Measurements from ENCODE around the gene PTPRN2.
"Not testable (repeated sequence)": the region's sequence is repeated elsewhere in the genome, so short reads cannot be mapped to it uniquely, and the experiment has no call there.

PTPRN2 gene

DNA sequence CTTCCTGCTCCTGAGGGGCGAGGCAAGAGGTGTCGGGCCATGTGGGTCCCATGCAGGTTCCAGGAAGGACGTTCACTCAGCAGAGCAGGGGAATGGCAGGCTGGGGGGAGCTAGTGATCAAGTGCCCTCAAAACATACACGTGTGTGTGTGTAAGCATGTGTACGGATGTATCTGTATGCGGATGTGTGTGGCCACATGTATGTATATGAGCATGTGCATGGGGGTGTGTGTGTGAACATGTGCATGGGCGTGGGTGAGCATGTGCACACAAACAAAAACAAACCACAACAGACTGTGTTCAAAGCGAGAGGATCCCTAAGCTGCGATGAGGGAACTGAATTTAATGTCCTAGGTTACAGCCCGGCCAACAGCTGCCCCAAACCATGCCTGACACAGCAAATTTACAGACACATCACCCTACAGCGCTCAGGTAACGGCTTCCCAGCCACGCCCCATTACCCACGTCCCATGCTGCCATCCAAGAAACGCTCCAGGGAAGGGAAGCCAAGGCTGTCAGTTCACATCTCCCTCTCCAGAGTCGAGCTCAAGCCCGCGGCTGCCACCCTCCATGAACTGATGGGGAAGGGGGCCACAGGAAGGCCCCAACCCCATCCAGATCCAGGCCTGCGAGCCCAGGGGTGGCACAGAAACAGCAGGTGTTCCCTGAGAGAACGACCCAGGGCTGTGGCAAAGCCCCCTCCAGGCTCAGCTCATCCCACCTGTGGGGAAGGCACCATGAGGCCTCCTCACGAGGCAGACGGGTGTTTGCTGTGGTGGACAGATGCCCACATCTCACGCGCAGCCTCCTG lies 56.6 kb downstream of the PTPRN2 start:
- no peak for FAIRE-seq

DNA sequence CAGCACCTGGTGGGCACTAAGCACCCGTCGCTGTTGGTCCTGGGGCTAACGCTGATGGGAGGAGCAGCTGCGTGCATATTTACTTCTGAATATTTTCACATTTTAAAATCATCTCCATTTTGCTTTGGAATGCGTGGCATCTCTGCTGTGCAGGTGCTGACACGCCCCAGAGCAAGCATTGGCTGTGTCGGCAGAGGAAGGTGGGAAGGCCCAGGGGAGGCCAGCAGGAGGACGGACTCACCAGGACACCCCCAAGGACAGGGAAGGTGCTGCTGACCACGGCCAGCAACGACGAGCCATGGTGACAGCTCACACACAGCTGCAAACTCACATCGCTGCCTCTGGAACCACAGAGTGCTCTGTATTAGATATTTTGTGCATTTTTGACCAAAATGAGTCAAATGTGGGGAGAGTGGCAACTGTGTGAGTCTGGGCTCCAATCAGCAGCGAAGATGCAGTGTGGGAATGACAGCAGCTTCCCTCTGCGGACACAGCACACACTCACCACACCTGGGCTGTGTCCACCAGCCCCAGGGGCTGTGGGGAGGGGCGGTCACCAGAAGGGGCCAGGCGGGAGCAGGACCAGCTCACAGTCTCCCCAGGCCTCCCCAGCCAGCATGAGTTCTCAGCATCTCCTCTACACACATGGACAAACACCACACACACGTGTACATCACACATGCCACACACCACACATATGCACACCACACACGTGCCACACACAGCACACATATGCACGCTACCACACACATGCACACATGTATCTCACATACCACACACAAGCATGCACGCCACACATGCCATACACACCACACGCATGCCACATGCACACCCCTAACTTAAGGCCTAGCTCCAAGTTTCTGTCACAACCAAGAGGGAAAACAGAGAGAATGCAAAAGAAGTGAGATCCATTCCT lies 58.2 kb downstream of the PTPRN2 start:
- FAIRE-seq: no peak

DNA sequence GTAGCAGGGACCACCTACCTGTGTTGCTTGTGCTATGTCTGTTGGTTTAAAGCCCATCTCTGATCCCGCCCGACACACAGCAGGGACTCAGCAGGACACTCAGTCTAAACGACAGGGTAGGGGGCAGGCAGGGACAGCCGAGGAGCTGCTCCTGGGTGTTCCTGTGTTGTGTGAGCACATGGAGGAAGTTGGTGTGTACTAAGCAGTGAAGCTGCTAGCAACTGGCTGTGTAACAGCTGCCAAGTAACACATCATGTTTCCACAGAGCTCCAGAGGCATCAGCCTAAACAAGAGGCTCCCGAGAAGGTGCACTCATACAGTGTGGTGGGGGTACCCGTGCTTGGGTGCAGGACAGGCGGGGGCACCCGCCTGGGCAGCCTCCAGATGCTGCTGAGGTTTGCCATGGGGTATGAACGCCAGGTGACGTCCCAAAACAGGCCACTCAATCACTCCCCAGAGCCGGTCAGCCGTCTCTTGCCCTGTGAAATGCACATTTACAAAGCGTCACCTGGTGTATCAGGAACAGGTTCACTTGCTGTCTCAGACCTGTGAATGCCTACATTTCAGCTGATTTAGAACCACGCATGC lies 59.6 kb downstream of the PTPRN2 start:
- FAIRE-seq: no peak

DNA sequence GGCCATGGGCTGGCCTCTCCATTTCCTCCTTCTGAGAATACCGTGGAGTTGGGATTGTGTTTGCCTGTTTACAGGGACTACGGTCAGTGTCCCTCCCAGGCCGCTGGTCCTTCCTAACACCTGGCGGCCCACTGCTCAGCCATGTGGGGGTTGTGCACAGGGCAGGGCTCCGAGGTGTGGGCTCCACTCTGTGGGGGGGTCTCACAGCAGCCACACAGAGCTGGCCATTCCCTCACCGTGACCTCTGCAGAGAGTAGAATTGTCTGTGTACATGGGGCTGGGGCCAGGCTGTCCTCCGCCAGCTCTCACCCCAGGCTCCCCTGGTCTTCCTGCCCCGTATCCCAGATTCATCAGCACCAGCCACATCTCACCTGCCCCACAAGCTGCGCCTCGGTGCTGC lies 60.1 kb downstream of the PTPRN2 start:
- no peak for FAIRE-seq

DNA sequence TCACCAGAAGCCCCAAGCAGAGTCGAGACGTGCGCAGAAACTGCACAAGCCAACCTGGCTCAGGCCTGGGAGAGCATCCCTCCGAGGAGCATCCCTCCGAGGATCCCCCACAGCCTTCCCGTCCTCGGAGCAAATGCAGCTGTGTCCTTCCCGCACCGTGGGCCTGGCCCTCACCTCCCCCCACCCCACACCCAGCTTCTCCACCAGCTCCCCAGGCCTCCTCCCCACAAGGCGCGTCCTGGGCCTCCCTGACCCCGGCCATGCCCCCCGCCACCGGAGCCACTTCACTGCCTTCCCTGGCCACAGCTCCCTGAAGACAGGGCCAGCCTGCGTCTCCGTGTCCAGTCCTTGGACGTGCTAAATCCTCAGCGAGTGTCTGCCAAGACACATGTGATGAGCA lies 60.6 kb downstream of the PTPRN2 start:
- FAIRE-seq: no peak

DNA sequence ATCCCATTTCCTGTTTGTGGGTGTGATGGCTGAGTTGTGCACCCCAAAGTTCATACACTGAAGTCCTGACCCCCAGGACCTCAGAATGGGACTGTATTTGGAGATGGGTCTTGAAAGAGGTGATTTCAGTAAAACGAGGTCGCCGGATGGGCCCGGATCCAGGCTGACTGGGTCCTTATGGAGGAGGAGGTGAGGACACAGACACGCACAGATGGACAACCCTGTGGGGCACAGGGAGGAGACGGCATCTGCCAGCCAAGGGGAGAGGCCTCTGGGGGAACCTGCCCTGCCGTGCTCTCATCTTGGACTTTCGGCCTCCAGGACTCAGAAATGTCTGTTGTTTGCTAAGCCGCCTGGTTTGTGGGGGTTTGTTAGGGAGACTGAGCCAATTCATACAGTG lies 61.1 kb downstream of the PTPRN2 start:
- no peak for FAIRE-seq

DNA sequence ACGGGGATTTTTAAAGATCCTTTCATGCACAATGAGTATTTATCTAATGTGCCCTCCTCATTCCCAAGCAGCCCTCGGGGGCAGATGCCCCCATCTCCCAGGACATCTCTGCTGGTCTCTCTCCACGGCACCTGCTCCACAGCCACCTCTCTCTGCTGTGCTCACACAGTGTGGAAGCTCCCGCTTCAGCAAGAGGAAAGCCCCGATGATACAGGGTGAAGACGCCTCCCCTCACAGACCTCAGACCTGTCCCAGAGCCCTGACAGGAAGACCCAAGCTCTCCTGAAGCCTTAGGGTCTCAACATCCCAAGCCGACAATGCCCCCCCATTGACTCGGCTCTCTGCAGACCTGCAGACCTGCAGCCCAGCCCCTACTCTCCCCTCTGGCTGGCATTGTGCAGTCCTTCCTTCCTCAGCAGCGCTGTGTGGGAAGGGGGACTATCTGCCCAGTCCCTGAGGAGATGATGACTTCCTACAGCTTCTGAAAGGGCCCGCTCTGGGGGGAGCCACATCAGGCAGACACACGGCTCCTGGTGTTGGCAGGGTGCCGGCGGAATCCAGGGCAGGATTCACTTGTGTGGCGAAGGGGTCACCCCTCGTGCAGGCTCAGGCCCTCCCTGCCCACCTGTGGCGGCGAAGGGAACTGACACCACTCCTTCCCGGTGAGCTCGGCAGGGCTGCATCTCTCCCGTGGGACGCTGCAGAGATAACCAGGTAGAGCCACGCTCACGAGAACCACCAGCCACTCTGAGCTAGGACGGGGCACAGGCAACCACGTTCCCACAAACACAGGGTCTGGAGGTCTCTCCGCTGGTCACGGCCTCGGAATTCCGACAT lies 61.8 kb downstream of the PTPRN2 start:
- no peak for FAIRE-seq

DNA sequence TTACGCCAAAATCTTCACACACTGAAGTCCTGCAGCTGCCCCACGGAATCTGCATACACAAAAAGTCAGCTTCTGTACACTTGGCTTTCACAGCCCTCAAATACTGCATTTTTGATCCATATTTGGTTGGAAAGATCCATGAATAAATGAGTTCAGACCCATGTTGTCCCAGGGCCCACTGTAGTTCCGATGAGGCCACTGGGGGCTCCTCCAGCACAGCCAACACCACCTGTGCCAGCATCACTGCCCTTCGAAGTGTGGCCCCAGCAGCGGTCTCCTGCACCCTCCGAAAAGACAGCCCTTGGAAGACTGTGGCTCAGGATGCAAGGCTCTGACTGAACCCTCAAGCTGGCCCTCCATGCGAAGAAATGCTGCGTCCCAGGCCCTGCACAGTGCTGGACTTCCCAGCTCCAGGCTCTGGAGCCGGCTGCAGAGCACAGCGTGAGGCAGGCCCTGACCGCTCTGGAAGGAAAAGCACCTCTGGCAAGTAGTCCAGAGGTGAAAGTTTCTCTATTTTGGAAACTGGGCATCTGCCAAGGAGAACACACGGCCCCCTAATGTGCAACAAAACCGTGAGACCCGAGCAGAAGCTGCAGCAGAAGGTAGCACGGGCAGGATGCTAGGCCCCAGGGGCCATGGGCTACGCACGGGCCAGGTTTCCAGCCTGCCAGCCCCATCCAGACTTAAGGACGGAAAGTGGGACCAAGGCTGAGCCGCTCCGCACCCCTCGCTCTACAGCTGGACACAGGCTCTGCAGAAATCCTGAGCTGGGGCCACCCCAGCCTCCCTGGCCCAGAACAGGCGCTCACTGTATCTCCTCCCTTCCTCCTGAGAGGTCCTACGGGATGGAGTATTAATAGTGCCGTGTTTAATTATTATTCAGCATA lies 62.6 kb downstream of the PTPRN2 start:
- FAIRE-seq: no peak

DNA sequence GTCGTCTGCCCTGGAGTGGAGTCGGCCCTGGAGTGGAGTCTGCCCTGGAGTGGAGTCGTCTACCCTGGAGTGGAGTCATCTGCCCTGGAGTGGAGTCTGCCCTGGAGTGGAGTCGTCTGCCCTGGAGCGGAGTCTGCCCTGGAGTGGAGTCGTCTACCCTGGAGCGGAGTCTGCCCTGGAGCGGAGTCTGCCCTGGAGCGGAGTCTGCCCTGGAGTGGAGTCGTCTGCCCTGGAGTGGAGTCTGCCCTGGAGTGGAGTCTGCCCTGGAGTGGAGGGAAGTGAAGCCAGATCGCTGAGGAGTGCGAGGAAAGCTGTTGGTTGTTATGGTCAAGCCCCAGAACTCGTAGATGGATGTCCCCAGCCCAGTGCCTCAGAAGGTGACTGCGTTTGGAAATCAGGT lies 63.3 kb downstream of the PTPRN2 start:
- FAIRE-seq: not testable (repeated sequence)

DNA sequence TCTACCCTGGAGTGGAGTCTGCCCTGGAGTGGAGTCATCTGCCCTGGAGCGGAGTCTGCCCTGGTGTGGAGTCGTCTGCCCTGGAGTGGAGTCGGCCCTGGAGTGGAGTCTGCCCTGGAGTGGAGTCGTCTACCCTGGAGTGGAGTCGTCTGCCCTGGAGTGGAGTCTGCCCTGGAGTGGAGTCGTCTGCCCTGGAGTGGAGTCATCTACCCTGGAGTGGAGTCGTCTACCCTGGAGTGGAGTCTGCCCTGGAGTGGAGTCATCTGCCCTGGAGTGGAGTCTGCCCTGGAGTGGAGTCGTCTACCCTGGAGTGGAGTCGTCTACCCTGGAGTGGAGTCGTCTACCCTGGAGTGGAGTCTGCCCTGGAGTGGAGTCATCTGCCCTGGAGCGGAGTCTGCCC lies 63.7 kb downstream of the PTPRN2 start:
- FAIRE-seq: not testable (repeated sequence)

DNA sequence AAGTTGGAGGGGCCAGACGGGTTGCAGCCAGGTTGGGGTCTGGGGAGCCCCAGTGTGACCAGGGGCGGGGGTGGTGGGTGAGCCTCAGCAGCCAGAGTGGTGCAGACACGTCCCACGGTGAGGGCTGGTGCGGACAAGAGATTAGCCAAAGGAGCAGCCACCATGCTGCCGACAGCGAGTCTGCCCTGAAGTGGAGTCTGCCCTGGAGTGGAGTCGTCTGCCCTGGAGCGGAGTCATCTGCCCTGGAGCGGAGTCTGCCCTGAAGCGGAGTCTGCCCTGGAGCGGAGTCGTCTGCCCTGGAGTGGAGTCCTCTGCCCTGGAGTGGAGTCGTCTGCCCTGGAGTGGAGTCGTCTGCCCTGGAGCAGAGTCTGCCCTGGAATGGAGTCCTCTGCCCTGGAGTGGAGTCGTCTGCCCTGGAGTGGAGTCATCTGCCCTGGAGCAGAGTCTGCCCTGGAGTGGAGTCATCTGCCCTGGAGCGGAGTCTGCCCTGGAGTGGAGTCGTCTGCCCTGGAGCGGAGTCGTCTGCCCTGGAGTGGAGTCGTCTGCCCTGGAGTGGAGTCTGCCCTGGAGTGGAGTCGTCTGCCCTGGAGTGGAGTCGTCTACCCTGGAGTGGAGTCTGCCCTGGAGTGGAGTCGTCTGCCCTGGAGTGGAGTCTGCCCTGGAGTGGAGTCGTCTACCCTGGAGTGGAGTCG lies 64.3 kb downstream of the PTPRN2 start:
- FAIRE-seq: not testable (repeated sequence)

DNA sequence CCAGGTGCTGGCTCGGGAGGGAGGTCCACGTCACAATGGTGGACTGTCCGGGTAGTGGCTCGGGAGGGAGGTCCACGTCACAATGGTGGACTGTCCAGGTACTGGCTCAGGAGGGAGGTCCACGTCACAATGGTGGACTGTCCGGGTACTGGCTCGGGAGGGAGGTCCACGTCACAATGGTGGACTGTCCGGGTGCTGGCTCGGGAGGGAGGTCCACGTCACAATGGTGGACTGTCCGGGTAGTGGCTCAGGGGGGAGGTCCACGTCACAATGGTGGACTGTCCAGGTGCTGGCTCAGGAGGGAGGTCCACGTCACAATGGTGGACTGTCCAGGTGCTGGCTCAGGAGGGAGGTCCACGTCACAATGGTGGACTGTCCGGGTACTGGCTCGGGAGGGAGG lies 65.8 kb downstream of the PTPRN2 start:
- not testable (repeated sequence) for FAIRE-seq

DNA sequence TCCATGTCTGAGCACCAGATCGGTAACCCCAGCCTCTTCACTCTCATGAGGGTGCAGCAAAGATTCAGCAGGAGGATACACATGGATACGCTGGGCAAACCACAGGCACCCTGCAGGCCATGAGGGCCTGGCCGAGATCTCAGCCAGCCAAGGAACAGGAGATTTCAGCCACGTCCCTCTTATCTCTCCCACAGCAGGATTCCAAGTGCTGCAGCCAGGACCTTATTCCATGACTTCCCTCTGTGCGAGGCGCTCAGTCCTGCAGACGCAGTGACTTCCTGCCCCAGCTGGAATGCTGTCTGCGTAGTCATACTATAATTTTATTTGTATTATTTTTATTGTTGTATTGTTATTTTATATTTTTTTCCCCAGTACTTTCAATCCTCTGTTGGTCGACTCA lies 66.8 kb downstream of the PTPRN2 start:
- FAIRE-seq: no peak

DNA sequence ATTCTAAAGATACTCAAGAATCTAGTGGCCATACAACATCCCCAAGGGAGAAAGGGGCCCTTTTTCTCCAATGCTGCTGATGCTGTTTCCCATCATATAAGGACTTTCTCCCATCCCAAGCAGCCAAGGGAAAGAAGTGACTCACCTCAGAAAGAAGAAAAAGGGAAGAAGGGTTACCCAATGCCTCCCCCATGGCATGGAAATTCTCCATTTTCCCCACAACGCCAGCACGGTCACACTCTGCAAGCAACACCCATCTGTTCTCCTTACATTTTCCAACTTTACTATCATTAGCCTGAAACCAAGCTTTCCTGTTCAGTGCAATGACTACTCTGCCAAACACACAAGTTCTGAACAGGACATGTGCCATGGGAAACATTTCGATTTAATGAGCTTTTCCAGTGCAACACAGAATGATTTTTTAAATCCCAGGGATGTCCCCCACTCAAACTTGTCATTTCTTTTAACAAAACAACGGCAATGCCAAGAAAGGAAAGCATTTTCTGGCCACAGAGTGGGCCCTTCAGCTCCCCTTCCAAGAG lies 67.9 kb downstream of the PTPRN2 start:
- FAIRE-seq: no peak

DNA sequence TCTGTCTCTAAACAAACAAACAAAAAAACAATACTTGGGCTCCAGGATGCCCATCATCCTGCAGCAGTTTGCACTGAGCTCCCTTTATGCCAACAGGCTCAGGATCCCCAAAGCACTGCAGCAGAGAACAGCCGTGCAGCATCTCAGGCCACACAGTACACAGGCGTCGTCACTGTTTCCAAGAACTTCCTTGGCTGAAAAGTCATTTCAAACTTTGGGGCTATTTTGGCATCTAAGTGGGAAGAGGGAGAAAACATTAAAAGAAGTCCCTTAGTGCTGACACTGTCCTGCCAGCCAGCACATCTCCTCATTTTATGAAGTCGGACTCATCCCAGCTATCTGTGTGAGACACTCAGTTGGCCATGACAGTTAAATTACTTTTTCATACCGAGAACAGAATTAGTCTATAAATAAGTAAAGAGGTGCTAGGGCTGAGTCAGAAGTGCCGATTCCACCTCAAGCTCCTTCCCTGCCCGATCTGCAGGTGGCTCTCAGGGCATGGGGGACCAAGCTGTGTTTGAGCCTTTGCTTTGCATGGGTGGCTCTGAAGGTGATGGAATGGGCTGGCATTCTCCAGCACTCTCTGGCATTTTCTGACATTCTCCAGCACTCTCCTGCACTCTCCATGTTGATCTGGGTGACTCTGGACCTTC lies 68.5 kb downstream of the PTPRN2 start:
- FAIRE-seq: no peak

DNA sequence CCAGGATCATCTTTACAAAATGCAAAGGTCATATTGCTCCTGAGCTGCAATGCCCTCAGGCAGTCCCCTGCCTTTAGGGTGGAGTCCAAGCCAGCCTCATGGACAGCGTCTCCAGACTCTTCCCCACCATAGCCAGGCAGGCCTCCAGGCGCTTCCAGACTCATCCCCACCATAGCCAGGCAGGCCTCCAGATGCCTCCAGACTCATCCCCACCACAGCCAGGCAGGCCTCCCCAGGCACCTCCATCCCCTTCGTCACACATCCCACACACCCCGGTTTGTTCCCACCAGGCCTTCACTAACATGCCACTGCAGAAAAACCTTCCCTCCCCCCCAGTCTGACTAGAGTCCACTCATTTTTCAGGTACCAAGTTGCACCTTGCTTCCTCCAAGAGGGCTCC lies 70.1 kb downstream of the PTPRN2 start:
- FAIRE-seq: no peak

DNA sequence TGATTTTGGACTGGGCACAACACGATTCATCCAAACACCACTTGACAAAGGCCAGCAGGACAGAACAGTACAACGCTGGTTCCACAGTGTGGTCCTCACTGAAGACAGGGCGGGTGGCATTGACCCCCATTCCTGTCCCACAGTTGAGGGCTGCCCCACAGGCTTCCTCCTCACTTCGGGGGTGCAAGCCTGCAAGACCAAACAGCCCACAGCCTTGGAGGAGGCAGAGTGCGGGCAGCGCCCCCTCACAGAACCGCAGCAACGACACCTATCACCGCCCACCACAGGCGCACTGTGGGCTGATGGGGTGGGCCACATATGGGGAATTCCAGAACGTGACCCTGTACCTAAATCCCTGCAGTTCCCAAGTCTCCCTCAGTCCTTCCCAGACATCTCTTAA lies 70.6 kb downstream of the PTPRN2 start:
- FAIRE-seq: no peak

DNA sequence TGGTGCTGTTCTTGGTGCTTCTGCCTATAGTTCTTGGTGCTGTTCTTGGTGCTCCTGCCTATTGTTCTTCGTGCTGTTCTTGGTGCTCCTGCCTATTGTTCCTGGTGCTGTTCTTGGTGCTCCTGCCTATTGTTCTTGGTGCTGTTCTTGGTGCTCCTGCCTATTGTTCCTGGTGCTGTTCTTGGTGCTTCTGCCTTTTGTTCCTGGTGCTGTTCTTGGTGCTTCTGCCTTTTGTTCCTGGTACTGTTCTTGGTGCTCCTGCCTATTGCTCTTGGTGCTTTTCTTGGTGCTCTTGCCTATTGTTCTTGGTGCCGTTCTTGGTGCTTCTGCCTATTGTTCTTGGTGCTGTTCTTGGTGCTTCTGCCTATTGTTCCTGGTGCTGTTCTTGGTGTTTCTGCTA lies 71.1 kb downstream of the PTPRN2 start:
- no peak for FAIRE-seq

DNA sequence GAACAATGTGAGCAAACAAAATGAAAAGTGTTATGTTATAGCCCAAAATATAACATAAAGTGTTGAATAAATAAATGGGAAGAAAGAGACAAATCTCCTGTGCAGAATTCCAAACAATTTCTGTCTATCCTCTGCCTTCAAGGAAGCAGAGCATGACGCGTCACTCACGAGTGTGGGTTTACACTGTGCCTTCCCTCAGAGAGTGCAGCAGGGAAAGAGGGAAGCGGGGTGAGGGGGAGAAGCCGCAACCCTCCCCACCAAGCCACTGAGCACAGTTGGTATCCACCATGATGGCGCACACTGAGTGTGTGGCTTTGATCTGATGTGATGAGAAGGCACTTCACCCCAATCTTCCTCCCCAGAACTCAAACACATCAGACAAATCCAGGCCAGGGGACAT lies 74.8 kb downstream of the PTPRN2 start:
- no peak for FAIRE-seq

DNA sequence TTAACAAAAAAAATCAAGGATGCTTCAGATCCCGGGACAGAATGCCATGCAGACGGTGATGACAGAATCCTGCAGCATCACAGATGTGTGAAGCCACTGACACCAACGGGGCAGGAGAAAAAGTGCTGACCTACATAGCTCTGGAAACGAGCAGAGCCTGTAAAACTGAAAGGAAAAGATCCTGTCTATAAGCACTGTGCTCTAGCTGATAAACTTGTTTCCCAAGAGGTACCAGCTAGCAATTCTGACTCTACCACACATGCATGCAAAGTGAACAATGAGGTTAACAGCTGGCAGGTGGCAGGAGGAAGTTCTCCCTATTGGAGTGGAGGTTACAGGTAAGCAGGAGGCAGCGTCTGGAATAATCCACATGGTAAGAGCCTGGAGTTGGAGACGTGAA lies 75.6 kb downstream of the PTPRN2 start:
- FAIRE-seq: no peak
